ENCODE results near the gene VPS33A.

GRCh38 chr12:122308811-122309210, 42.5 kb upstream of the VPS33A start:
- TF ChIP-seq CTCF (IDR thresholded peaks at IDR 0.05; ENCODE audit: insufficient read depth, low read length) = no peak
- no peak for TF ChIP-seq REST (IDR thresholded peaks at IDR 0.05; ENCODE audit: insufficient replicate concordance, low read depth)
- no peak for TF ChIP-seq POLR2AphosphoS5 (IDR thresholded peaks at IDR 0.05; ENCODE audit: low read depth)
